Activated CD8-positive, alpha-beta T cell treated with anti-CD3 and anti-CD28 coated beads for 36 hours (primary cell): ENCODE results near the gene HLTF. TPM values are rescaled to one million over a fixed set of nuclear protein-coding genes. Genes with fewer than 3 reads are reported as not detected.

ENCODE experiments used
- ATAC-seq: fragments of 200-7000 bp; cut with Tn5 transposase; one replicate; pipeline ENCODE4 v1.10.0; 2021; ENCODE audit warnings: mild to moderate bottlenecking, moderate library complexity
- CTCF ChIA-PET: fragments of 350-600 bp; sonication (Branson Sonifier 250); formaldehyde crosslinking; loops from one replicate; lab custom pipeline; 2021; ENCODE audit warnings: antibody characterized with exemption; lab: Charles Lee
- POLR2A ChIA-PET: fragments of 350-600 bp; sonication (Branson Sonifier 250); formaldehyde crosslinking; loops from one replicate; lab custom pipeline; 2021; ENCODE audit warnings: antibody characterized with exemption; lab: Charles Lee
- DNase-seq: peaks from one replicate; pipeline ENCODE4 v3.0.0-alpha.2; 2020
- H3K27ac Mint-ChIP-seq: one replicate; pipeline ENCODE4 v1.8.0; 2021; ENCODE audit warnings: mild to moderate bottlenecking, mixed read lengths
- H3K27me3 Mint-ChIP-seq: one replicate; pipeline ENCODE4 v1.8.0; 2021; ENCODE audit warnings: mixed read lengths
- H3K36me3 Mint-ChIP-seq: one replicate; pipeline ENCODE4 v1.8.0; 2021; ENCODE audit warnings: low read depth, mixed read lengths
- H3K4me1 Mint-ChIP-seq: one replicate; pipeline ENCODE4 v1.8.0; 2021; ENCODE audit warnings: low read depth, mixed read lengths
- H3K4me3 Mint-ChIP-seq: one replicate; pipeline ENCODE4 v1.8.0; 2021; ENCODE audit warnings: mild to moderate bottlenecking, moderate library complexity, mixed read lengths
- H3K9me3 Mint-ChIP-seq: one replicate; pipeline ENCODE4 v1.8.0; 2021; ENCODE audit warnings: mixed read lengths
- intact Hi-C: fragments of 100-400 bp; cut with micrococcal nuclease; formaldehyde crosslinking; loops from one replicate; pipeline ENCODE4 v1.10.0; 2022
- total RNA-seq, 2 experiments: library from RNA; stranded (reverse); gene quantifications; one replicate each; pipeline ENCODE4 v1.2.3, GENCODE V29; 2021
- TF ChIP-seq, protein P1 (sequence below): fragments of 200-600 bp; IDR thresholded peaks from one replicate; pipeline ENCODE4 v1.8.0; 2022; ENCODE audit warnings: antibody characterized with exemption, mild to moderate bottlenecking

HLTF gene
- total RNA-seq, 2 experiments from 2014 or later: 20.7 to 23.8 TPM

- DNase-seq (no peak), ATAC-seq (no peak)
- Mint-ChIP-seq H3K4me3 (no peak overlapping the region), H3K9me3 (no peaks in the 10 kb centered on the region), H3K4me1 (no peaks in the 10 kb centered on the region), H3K27me3 (no peaks in the 10 kb centered on the region), H3K36me3 (no peaks in the 10 kb centered on the region), H3K27ac (no peak overlapping the region)
- intact Hi-C loops: loop anchor here (10.0 kb wide), 1 partner anchor 164 kb away; no protein-coding TSS in a partner anchor
- ChIA-PET CTCF (interaction anchor here (0.7 to 8.0 kb wide), 4 partner anchors 123 to 163 kb away, joined by 3 to 124 read pairs (median 34); no protein-coding TSS in a partner anchor), POLR2A (no interaction called here)
- TF ChIP-seq, protein P1, sequence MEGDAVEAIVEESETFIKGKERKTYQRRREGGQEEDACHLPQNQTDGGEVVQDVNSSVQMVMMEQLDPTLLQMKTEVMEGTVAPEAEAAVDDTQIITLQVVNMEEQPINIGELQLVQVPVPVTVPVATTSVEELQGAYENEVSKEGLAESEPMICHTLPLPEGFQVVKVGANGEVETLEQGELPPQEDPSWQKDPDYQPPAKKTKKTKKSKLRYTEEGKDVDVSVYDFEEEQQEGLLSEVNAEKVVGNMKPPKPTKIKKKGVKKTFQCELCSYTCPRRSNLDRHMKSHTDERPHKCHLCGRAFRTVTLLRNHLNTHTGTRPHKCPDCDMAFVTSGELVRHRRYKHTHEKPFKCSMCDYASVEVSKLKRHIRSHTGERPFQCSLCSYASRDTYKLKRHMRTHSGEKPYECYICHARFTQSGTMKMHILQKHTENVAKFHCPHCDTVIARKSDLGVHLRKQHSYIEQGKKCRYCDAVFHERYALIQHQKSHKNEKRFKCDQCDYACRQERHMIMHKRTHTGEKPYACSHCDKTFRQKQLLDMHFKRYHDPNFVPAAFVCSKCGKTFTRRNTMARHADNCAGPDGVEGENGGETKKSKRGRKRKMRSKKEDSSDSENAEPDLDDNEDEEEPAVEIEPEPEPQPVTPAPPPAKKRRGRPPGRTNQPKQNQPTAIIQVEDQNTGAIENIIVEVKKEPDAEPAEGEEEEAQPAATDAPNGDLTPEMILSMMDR: no peak
These were observed 32.4 kb upstream of the HLTF start for GRCh38 chr3:149118724-149119123.

- ChIA-PET POLR2A (no interaction called here), CTCF (no interaction called here)
- DNase-seq: no peak
- ATAC-seq: no peak
- intact Hi-C loops: loop anchor here (10.0 kb wide), 1 partner anchor 160 kb away; no protein-coding TSS in a partner anchor
- Mint-ChIP-seq H3K4me3 (no peak overlapping the region), H3K4me1 (no peaks in the 10 kb centered on the region), H3K27ac (no peak overlapping the region), H3K36me3 (no peaks in the 10 kb centered on the region), H3K27me3 (no peaks in the 10 kb centered on the region), H3K9me3 (peaks cover 1% of the 10 kb centered on the region)
- TF ChIP-seq, protein P1: no peak
These were observed 28.8 kb upstream of the HLTF start for GRCh38 chr3:149115114-149115513.

DNA sequence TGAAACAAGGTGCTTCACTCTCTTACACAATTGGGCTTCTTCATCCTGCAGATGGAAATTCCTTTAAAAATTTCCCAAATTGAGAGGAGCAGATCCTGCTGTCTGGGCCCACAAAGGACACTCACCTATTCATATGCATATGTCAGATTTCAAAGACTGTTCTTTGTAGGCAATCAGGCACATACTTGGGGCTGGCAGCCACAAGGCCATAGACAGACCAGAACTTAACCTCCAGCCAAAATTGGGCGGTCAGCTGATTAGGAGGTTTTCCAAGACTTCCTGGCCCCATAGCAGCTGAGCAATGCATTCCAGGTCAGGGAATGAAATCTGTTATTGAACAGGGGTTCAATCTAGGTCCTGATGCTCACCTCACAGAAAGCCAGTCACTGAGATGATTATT, 28.1 kb upstream of the HLTF start:
- no peaks in the 10 kb centered on the region for H3K27me3 Mint-ChIP-seq
- no peak overlapping the region for H3K4me3 Mint-ChIP-seq
- H3K9me3 Mint-ChIP-seq: peaks cover 5% of the 10 kb centered on the region
- ChIA-PET CTCF (no interaction called here), POLR2A (no interaction called here)
- intact Hi-C loops: loop anchor here (10.0 kb wide), 1 partner anchor 160 kb away; no protein-coding TSS in a partner anchor
- H3K36me3 Mint-ChIP-seq: no peaks in the 10 kb centered on the region
- no peak overlapping the region for H3K27ac Mint-ChIP-seq
- ATAC-seq (no peak), DNase-seq (no peak)
- TF ChIP-seq, protein P1: no peak
- H3K4me1 Mint-ChIP-seq: no peaks in the 10 kb centered on the region

- ChIA-PET CTCF (no interaction called here), POLR2A (no interaction called here)
- H3K27ac Mint-ChIP-seq: no peak overlapping the region
- H3K4me1 Mint-ChIP-seq: no peaks in the 10 kb centered on the region
- no peaks in the 10 kb centered on the region for H3K27me3 Mint-ChIP-seq
- no peak overlapping the region for H3K4me3 Mint-ChIP-seq
- TF ChIP-seq, protein P1: no peak
- peaks cover 5% of the 10 kb centered on the region for H3K9me3 Mint-ChIP-seq
- no peak for ATAC-seq
- DNase-seq: no peak
- H3K36me3 Mint-ChIP-seq: no peaks in the 10 kb centered on the region
- intact Hi-C loops: no loop called here
These were observed 18.2 kb upstream of the HLTF start for GRCh38 chr3:149104484-149104883.

DNA sequence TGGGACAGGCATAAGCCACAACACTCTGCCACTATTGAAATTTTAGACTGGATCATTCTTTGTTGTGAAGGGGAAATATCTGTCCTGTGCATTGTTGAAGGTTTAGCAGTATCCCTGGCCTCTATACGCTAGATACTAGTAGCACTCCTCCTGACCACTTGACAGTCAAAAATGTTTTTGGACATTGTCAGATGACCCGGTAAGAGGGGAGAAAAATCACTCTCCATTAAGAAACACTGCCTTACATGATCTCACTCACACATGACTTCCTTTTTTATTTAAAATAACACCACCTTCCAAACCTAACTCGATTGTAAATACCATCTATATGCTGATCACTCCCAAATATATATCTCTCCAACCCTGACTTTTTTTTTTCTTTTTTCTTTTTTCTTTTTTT, 15.3 kb upstream of the HLTF start:
- DNase-seq (no peak), ATAC-seq (no peak)
- ChIA-PET CTCF (no interaction called here), POLR2A (no interaction called here)
- no peaks in the 10 kb centered on the region for H3K27me3 Mint-ChIP-seq
- H3K4me1 Mint-ChIP-seq: no peaks in the 10 kb centered on the region
- H3K4me3 Mint-ChIP-seq: no peak overlapping the region
- intact Hi-C loops: no loop called here
- no peaks in the 10 kb centered on the region for H3K36me3 Mint-ChIP-seq
- no peak overlapping the region for H3K27ac Mint-ChIP-seq
- H3K9me3 Mint-ChIP-seq: peaks cover 5% of the 10 kb centered on the region
- TF ChIP-seq, protein P1: no peak
